ENCODE data around the gene BCAP29.

The BCAP29 gene

DNA sequence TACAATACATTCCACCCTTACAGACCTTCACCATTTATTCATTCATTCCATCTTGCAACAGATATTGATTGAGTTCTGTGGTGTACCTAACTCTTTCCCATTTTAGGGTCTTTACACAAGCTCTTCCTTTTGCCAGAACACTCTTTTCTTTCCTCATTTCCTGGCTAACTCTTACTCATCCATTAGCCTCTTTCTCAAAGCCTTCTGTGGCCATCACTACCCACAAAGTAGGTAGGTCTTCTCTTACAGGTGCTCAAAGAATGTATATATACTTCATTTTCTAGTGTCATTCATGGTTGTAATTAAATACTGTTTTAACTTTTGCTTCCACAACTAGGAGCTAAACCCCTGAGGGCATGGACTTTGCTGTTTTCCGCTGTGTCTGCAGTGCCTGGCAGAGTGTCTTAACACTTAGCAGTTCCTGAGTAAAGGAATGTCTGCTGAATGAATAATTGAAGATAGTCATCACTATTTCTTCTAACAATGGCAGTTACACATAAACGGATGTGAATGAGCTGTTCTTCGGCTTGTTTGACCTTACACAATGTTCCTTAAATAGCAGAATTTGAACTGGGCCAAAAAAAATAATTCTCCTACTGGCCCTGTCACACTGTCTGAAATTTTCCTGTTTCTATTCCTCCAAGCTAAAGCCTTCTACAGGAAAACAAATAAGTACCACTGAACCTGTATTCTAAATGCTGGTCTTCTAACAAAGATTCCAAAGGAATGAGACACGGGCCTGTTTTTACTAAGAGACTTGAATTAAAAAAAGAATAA lies 15.1 kb downstream of the BCAP29 start:
- no peak overlapping the region for H3K4me3 ChIP-seq (replicated peaks; ENCODE audit: low read depth, low read length)
- DNase-seq (ENCODE audit: extremely low read depth, low read depth), result peak; percentile 26
- TF ChIP-seq, protein P1, sequence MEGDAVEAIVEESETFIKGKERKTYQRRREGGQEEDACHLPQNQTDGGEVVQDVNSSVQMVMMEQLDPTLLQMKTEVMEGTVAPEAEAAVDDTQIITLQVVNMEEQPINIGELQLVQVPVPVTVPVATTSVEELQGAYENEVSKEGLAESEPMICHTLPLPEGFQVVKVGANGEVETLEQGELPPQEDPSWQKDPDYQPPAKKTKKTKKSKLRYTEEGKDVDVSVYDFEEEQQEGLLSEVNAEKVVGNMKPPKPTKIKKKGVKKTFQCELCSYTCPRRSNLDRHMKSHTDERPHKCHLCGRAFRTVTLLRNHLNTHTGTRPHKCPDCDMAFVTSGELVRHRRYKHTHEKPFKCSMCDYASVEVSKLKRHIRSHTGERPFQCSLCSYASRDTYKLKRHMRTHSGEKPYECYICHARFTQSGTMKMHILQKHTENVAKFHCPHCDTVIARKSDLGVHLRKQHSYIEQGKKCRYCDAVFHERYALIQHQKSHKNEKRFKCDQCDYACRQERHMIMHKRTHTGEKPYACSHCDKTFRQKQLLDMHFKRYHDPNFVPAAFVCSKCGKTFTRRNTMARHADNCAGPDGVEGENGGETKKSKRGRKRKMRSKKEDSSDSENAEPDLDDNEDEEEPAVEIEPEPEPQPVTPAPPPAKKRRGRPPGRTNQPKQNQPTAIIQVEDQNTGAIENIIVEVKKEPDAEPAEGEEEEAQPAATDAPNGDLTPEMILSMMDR (IDR thresholded peaks at IDR 0.05; ENCODE audit: low read depth, low read length, missing control alignments), result no peak

DNA sequence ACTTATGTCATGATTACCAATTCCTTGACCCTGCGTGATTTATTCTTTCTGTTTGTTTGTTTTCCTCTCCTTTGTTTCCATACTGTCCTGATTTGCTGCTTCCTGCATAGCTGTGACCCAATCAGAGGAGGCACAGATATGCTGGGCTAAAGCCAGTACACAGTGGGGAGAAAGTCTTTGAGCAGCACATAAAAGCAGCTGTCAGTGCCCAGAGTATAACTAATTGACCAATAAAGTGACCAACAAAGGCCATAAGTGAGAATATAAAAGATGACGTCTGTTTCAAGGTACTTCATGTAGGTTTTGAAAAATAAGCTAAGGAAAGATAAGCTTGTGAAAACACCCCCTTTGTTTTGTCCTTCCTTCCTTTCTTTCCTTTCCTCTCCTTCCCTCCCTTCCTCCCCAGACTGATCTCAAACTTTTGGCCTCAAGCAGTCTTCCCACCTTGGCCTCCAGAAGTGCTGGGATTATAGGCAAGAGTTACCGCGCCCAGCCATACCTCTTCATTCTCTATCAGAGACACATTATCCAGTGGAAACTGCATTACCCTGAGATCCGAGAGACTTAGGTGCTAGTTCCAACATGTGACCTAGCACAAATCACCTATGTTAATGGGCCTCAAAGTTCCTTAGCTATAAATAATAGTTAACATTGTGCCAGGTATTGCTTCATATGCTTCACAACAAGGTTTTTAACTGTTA lies 17.0 kb downstream of the BCAP29 start:
- DNase-seq (ENCODE audit: extremely low read depth, low read depth), result no peak
- H3K4me3 ChIP-seq (replicated peaks; ENCODE audit: low read depth, low read length), result no peak overlapping the region

DNA sequence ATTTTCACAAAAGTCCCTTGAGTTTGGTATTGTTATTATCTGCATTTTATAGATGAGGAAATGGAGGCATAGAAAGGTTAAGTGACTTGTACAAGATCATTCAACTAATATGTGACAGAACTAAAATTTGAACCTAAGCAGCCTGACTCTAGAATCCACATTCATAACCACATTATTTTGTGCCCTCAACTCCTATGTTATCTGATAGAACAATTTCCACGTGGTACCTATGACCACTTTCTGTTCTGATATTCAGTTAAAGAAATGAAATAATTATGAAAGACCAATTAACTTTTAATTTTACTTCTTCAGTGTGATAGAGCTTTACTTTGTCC lies 17.5 kb downstream of the BCAP29 start:
- DNase-seq (ENCODE audit: extremely low read depth, low read depth), result no peak
- TF ChIP-seq, protein P1 (IDR thresholded peaks at IDR 0.05; ENCODE audit: low read depth, low read length, missing control alignments), result no peak
- no peak overlapping the region for H3K4me3 ChIP-seq (replicated peaks; ENCODE audit: low read depth, low read length)

More for the DNA sequence above, 17.0 kb downstream of the BCAP29 start:
- TF ChIP-seq, protein P1 (IDR thresholded peaks at IDR 0.05; ENCODE audit: low read depth, low read length, missing control alignments), result no peak

DNA sequence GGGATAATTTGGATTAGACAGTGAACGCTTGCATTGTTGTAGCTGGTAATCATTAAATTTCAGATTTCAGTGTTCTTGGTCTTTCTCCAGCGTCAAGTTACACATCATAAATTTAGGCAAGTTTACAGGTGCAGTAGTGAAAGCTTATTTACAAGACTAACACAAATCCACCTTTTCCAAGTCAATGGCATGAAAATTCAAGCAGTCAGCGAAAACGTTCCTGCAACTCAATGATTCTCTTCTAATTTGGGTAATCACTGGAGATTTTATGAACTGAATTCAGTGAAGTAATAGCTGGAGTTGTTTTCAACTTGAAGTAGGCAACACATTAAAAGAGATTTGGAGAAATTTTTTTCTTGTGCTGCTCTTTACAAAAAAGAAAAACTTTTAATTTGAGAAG lies 17.9 kb downstream of the BCAP29 start:
- TF ChIP-seq, protein P1 (IDR thresholded peaks at IDR 0.05; ENCODE audit: low read depth, low read length, missing control alignments), result no peak
- H3K4me3 ChIP-seq (replicated peaks; ENCODE audit: low read depth, low read length), result no peak overlapping the region
- DNase-seq (ENCODE audit: extremely low read depth, low read depth), result no peak

DNA sequence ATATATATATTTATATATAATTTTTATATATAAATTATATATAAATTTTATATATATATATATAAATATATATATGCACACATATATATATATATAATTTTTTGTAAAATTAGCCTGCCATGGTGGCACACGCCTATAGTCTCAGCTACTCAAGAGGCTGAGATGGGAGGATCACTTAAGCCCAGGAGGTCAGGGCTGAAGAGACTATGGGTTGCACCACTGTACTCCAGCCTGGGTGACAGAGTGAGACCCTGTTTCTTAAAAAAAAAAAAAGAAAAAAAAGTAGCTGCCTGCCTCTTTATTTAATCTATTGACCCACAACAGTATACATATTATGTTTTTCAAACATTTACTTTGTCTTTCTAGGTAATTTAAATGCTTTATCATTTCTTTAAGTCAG lies 19.2 kb downstream of the BCAP29 start:
- no peak for DNase-seq (ENCODE audit: extremely low read depth, low read depth)
- H3K4me3 ChIP-seq (replicated peaks; ENCODE audit: low read depth, low read length), result no peak overlapping the region
- TF ChIP-seq, protein P1 (IDR thresholded peaks at IDR 0.05; ENCODE audit: low read depth, low read length, missing control alignments), result no peak

DNA sequence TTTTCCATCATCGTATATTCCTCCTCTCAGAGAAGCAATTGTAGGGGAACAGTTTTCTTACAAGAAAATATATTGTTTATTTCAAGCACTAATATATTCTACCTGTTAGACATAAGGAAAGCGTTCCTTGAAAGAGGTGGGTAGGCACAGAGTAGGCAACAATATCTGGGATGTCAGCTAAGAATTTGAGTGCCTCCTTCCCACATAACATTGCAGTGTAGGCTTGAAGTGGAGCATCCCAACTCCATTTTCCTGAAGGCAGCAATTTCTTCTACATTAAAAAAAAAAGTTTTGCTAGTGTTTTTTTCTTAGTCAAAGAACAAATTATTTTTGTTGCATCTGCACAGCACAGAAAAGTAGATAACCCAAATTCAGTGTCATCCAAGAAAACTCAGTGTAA lies 20.8 kb downstream of the BCAP29 start:
- DNase-seq (ENCODE audit: extremely low read depth, low read depth), result no peak
- H3K4me3 ChIP-seq (replicated peaks; ENCODE audit: low read depth, low read length), result no peak overlapping the region
- TF ChIP-seq, protein P1 (IDR thresholded peaks at IDR 0.05; ENCODE audit: low read depth, low read length, missing control alignments), result no peak

Measured in HFF-Myc (cell line).